Neural cell (in vitro differentiated cells): ENCODE results near the gene SHB.

Source experiments
- EP300 ChIP-seq: fragments of 450-650 bp; conservative IDR thresholded peaks from 2 replicates; pipeline ENCODE4 v1.6.1; 2014; ENCODE audit warnings: antibody characterized with exemption, mild to moderate bottlenecking, moderate library complexity; ENCODE audit not compliant: poor library complexity, severe bottlenecking
- EZH2 ChIP-seq: fragments of 200-600, 300-800 bp; shearing (Covaris generic), sonication (generic); IDR thresholded peaks from 2 replicates; pipeline ENCODE4 v1.6.1; 2014; ENCODE audit warnings: antibody characterized with exemption, low read length, borderline replicate concordance, mild to moderate bottlenecking; ENCODE audit not compliant: insufficient read depth, poor library complexity, severe bottlenecking
- POLR2AphosphoS5 ChIP-seq: IDR thresholded peaks from 2 replicates; pipeline ENCODE4 v1.6.1; 2012
- TF ChIP-seq, protein P1 (sequence below): fragments of 450-650 bp; IDR thresholded peaks from 2 replicates; pipeline ENCODE4 v1.5.1; 2014; ENCODE audit warnings: antibody characterized with exemption, mild to moderate bottlenecking, moderate library complexity; ENCODE audit not compliant: poor library complexity, severe bottlenecking

DNA sequence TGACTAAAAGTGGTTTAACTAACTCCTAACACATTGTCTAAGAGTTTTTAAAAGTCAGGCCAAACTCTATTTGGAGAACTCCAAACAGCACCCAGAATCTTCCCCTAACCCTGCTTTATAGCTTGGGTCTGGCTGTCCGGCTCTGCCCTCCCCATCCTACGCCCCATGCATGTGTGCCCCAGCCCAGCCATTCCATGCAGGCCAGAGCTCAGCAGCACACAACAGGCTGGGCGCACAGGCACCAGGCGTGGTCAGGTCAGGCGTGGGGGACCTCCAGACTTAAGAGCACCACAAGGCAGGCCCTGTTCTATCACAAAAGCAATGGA is 31.1 kb downstream of the SHB start:
- TF ChIP-seq EZH2 = no peak
- TF ChIP-seq, protein P1, sequence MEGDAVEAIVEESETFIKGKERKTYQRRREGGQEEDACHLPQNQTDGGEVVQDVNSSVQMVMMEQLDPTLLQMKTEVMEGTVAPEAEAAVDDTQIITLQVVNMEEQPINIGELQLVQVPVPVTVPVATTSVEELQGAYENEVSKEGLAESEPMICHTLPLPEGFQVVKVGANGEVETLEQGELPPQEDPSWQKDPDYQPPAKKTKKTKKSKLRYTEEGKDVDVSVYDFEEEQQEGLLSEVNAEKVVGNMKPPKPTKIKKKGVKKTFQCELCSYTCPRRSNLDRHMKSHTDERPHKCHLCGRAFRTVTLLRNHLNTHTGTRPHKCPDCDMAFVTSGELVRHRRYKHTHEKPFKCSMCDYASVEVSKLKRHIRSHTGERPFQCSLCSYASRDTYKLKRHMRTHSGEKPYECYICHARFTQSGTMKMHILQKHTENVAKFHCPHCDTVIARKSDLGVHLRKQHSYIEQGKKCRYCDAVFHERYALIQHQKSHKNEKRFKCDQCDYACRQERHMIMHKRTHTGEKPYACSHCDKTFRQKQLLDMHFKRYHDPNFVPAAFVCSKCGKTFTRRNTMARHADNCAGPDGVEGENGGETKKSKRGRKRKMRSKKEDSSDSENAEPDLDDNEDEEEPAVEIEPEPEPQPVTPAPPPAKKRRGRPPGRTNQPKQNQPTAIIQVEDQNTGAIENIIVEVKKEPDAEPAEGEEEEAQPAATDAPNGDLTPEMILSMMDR = no peak
- no peak for TF ChIP-seq EP300
- no peak for TF ChIP-seq POLR2AphosphoS5
